A549 (cell line): Measurements from ENCODE around the gene ADARB2. TPM values are rescaled to one million over a fixed set of nuclear protein-coding genes. Genes with fewer than 3 reads are reported as not detected.

Experiments used
- ATAC-seq, 2 experiments: fragments of 200-7000 bp in 1 of 2; fragments of >200 bp in 1 of 2; cut with Nextera tagmentation in 1 of 2; cut with Tn5 transposase in 1 of 2; 3 replicates each; pipeline versions ENCODE4 v1.8.0 to v1.9.1; 2018 to 2020; ENCODE audit warnings: mild to moderate bottlenecking in 1 of 2, moderate library complexity in 1 of 2
- CTCF ChIA-PET: fragments of 300-600 bp; sonication (Branson Sonifier 250); formaldehyde crosslinking; extraction: SDS; loops from one replicate; lab custom pipeline; 2021; ENCODE audit warnings: antibody characterized with exemption, inconsistent platforms; lab: Yijun Ruan, JAX
- POLR2A ChIA-PET: fragments of 350-600 bp; formaldehyde crosslinking; extraction: SDS; loops from one replicate; lab custom pipeline; 2021; ENCODE audit warnings: antibody characterized with exemption, inconsistent platforms; lab: Yijun Ruan, JAX
- DNase-seq, 2 experiments: peaks; one replicate each; pipeline versions ENCODE4 v3.0.0 to v3.0.0-alpha.2; 2011 to 2016; ENCODE audit warnings: low read depth in 1 of 2, low spot score in 1 of 2
- FAIRE-seq: peaks from 2 replicates; lab custom pipeline; 2011; peaks lifted over from hg19 to GRCh38; lab: Jason Lieb, UNC
- H3K27ac ChIP-seq, 2 experiments: fragments of >200 bp; sonication (Bioruptor Twin); formaldehyde crosslinking; 3 replicates each; pipeline ENCODE4 v1.5.1; 2016 to 2017
- H3K4me1 ChIP-seq: fragments of >200 bp; sonication (Bioruptor Twin); formaldehyde crosslinking; 3 replicates; pipeline ENCODE4 v1.6.1; 2016
- H3K4me2 ChIP-seq: fragments of >200 bp; sonication (Bioruptor Twin); formaldehyde crosslinking; 3 replicates; pipeline ENCODE4 v1.6.1; 2016
- H3K4me3 ChIP-seq: fragments of >200 bp; sonication (Bioruptor Twin); formaldehyde crosslinking; 3 replicates; pipeline ENCODE4 v1.5.1; 2016
- H3K9me3 ChIP-seq: fragments of >200 bp; sonication (Bioruptor Twin); formaldehyde crosslinking; 3 replicates; pipeline ENCODE4 v1.6.1; 2016
- CBX2 ChIP-seq: fragments of 200-600 bp; sonication (generic); IDR thresholded peaks from 2 replicates; pipeline ENCODE4 v1.6.1; 2016; ENCODE audit warnings: low read depth, mild to moderate bottlenecking, borderline replicate concordance
- CBX8 ChIP-seq: fragments of 200-600 bp; sonication (generic); IDR thresholded peaks from 2 replicates; pipeline ENCODE4 v1.6.1; 2016
- CEBPB ChIP-seq, 2 experiments: fragments of >200 bp in 1 of 2; sonication (Bioruptor Twin) in 1 of 2; formaldehyde crosslinking in 1 of 2; IDR thresholded peaks; 2 replicates each; pipeline ENCODE4 v1.6.1; 2012 to 2016
- CHD2 ChIP-seq: fragments of 150-350 bp; IDR thresholded peaks from 2 replicates; pipeline ENCODE4 v1.6.1; 2014; ENCODE audit warnings: low read length; ENCODE audit not compliant: partially characterized antibody
- CHD4 ChIP-seq: fragments of 200-600 bp; sonication (generic); IDR thresholded peaks from 2 replicates; pipeline ENCODE4 v1.6.1; 2016; ENCODE audit warnings: antibody characterized with exemption, mild to moderate bottlenecking, borderline replicate concordance
- CTCF ChIP-seq: fragments of >200 bp; sonication (Bioruptor Twin); formaldehyde crosslinking; IDR thresholded peaks from 3 replicates; pipeline ENCODE4 v1.5.1; 2016
- E2F6 ChIP-seq: IDR thresholded peaks from 2 replicates; pipeline ENCODE4 v1.6.1; 2012; ENCODE audit warnings: low read depth, borderline replicate concordance
- EHF ChIP-seq: fragments of 250-450 bp; sonication (Bioruptor Pico); IDR thresholded peaks from 2 replicates; pipeline ENCODE4 v1.5.0; 2020; ENCODE audit warnings: mild to moderate bottlenecking
- FOXS1 ChIP-seq: fragments of 250-450 bp; sonication (Bioruptor Pico); IDR thresholded peaks from 2 replicates; pipeline ENCODE4 v1.5.0; 2020; ENCODE audit warnings: mild to moderate bottlenecking, moderate library complexity
- GATA3 ChIP-seq: IDR thresholded peaks from 2 replicates; pipeline ENCODE4 v1.6.1; 2012; ENCODE audit warnings: borderline replicate concordance
- HDAC2 ChIP-seq: fragments of 200-600 bp; sonication (generic); IDR thresholded peaks from 2 replicates; pipeline ENCODE4 v1.6.1; 2016
- HMGXB4 ChIP-seq: fragments of 250-450 bp; sonication (Bioruptor Pico); IDR thresholded peaks from 2 replicates; pipeline ENCODE4 v1.5.0; 2021; ENCODE audit warnings: mild to moderate bottlenecking, moderate library complexity, borderline replicate concordance
- HOXA7 ChIP-seq: fragments of 250-450 bp; sonication (Bioruptor Pico); IDR thresholded peaks from 2 replicates; pipeline ENCODE4 v1.5.0; 2020; ENCODE audit warnings: mild to moderate bottlenecking, moderate library complexity
- HOXB13 ChIP-seq: fragments of 250-450 bp; sonication (Bioruptor Pico); IDR thresholded peaks from 2 replicates; pipeline ENCODE4 v1.5.0; 2020; ENCODE audit warnings: low read depth, mild to moderate bottlenecking, moderate library complexity
- JUN ChIP-seq, 2 experiments: fragments of >200 bp; sonication (Bioruptor Twin); formaldehyde crosslinking; IDR thresholded peaks; 2 replicates in 1 of 2; 3 replicates in 1 of 2; pipeline ENCODE4 v1.6.1; 2016 to 2017
- KDM5A ChIP-seq: fragments of 200-600 bp; sonication (generic); IDR thresholded peaks from 2 replicates; pipeline ENCODE4 v1.6.1; 2016; ENCODE audit warnings: antibody characterized with exemption, mild to moderate bottlenecking
- MAFK ChIP-seq: fragments of 450-650 bp; IDR thresholded peaks from 2 replicates; pipeline ENCODE4 v1.6.1; 2014; ENCODE audit not compliant: partially characterized antibody
- MAZ ChIP-seq: fragments of 150-350 bp; IDR thresholded peaks from 2 replicates; pipeline ENCODE4 v1.6.1; 2014; ENCODE audit warnings: antibody characterized with exemption, low read depth, low read length, borderline replicate concordance
- MYC ChIP-seq: IDR thresholded peaks from 2 replicates; pipeline ENCODE4 v1.6.1; 2012; ENCODE audit warnings: mild to moderate bottlenecking, inconsistent platforms, low read length, improper control_type of control experiment, borderline replicate concordance
- NR3C1 ChIP-seq: fragments of >200 bp; sonication (Bioruptor Twin); formaldehyde crosslinking; IDR thresholded peaks from 3 replicates; pipeline ENCODE4 v1.6.1; 2017
- POLR2A ChIP-seq: IDR thresholded peaks from 2 replicates; pipeline ENCODE4 v1.6.1; 2012; ENCODE audit warnings: mild to moderate bottlenecking, low read length
- RAD21 ChIP-seq, 2 experiments: fragments of >200 bp in 1 of 2; sonication (Bioruptor Twin) in 1 of 2; formaldehyde crosslinking in 1 of 2; IDR thresholded peaks in 1 of 2; conservative IDR thresholded peaks in 1 of 2; 2 replicates in 1 of 2; 3 replicates in 1 of 2; pipeline ENCODE4 v1.6.1; 2012 to 2018; ENCODE audit warnings: inconsistent platforms in 1 of 2
- RARB ChIP-seq: fragments of 250-450 bp; sonication (Bioruptor Pico); IDR thresholded peaks from 2 replicates; pipeline ENCODE4 v1.8.0; 2021; ENCODE audit warnings: mild to moderate bottlenecking, moderate library complexity
- REST ChIP-seq: fragments of 200-600 bp; sonication (generic); IDR thresholded peaks from 2 replicates; pipeline ENCODE4 v1.6.1; 2016; ENCODE audit warnings: antibody characterized with exemption, mild to moderate bottlenecking, moderate library complexity
- RFX5 ChIP-seq: fragments of 450-650 bp; IDR thresholded peaks from 2 replicates; pipeline ENCODE4 v1.7.1; 2014; ENCODE audit warnings: antibody characterized with exemption, mild to moderate bottlenecking, moderate library complexity
- USF2 ChIP-seq: fragments of 450-650 bp; IDR thresholded peaks from 2 replicates; pipeline ENCODE4 v1.6.1; 2014; ENCODE audit warnings: antibody characterized with exemption
- ZC3H11A ChIP-seq: fragments of 450-650 bp; IDR thresholded peaks from 2 replicates; pipeline ENCODE4 v1.6.1; 2014; ENCODE audit warnings: antibody characterized with exemption, mild to moderate bottlenecking
- ZFP36 ChIP-seq: fragments of 450-650 bp; IDR thresholded peaks from 2 replicates; pipeline ENCODE4 v1.6.1; 2014; ENCODE audit warnings: borderline replicate concordance; ENCODE audit not compliant: partially characterized antibody
- WGBS: methylation state at CpG from one replicate; pipeline ENCODE4 v1.1.6; 2017; ENCODE audit errors: missing lambda C conversion rate; 5-methylcytosine and 5-hydroxymethylcytosine counted together
- polyA plus RNA-seq, 4 experiments: library from polyadenylated mRNA; depleted of rRNA in 3 of 4; stranded (reverse); fragments of >200 nt; fragmentation: RNase III in 1 of 4; extraction: RNeasy Plus Mini Kit Qiagen cat#74134 plus additional on column Dnase treatment in 1 of 4; gene quantifications; 2 replicates in 3 of 4; 3 replicates in 1 of 4; pipeline ENCODE4 v1.2.3, GENCODE V29; 2011 to 2017

Gene ADARB2
- polyA plus RNA-seq, 2 of the 4 experiments (the other 2 are of a cell fraction): not detected

- POLR2A ChIA-PET: no interaction called here
- ATAC-seq: no peak
- no peak for FAIRE-seq
- Histone ChIP-seq H3K4me3 (no peak overlapping the region), H3K9me3 (no peaks in the 10 kb centered on the region), H3K27ac (no peak overlapping the region), H3K4me2 (no peak overlapping the region), H3K4me1 (no peaks in the 10 kb centered on the region)
- no peak for TF ChIP-seq KDM5A
- no peak for TF ChIP-seq JUN (IDR thresholded peaks at IDR 0.05)
- TF ChIP-seq HMGXB4 (CRISPR knock-in tag): no peak
- no peak for TF ChIP-seq HOXA7 (CRISPR knock-in tag)
- TF ChIP-seq ZC3H11A: no peak
- no peak for TF ChIP-seq RAD21 (conservative IDR thresholded peaks at IDR 0.05 in 1 of 2, IDR thresholded peaks at IDR 0.05 in 1 of 2)
- no peak for TF ChIP-seq POLR2A
- TF ChIP-seq ZFP36: no peak
- no peak for TF ChIP-seq RFX5
- TF ChIP-seq CBX8: no peak
- no peak for TF ChIP-seq MYC
- no peak for TF ChIP-seq CBX2
- no peak for TF ChIP-seq CHD2
- CTCF ChIA-PET: interaction anchor here (1.0 kb wide), 1 partner anchor 15 kb away, joined by 3 read pairs; no protein-coding TSS in a partner anchor
- DNase-seq: no peak
- WGBS: 9% methylated on average over 12 of the region's 21 CpGs
Observed at GRCh38 chr10:1611936-1612550, 125.3 kb downstream of the ADARB2 start.

GRCh38 chr10:1610986-1611770 lies 126.1 kb downstream of the ADARB2 start:
- Histone ChIP-seq H3K4me2 (no peak overlapping the region), H3K4me1 (no peaks in the 10 kb centered on the region), H3K27ac (no peak overlapping the region), H3K9me3 (no peaks in the 10 kb centered on the region), H3K4me3 (no peak overlapping the region)
- FAIRE-seq: no peak
- CTCF ChIA-PET: no interaction called here
- ATAC-seq: no peak
- POLR2A ChIA-PET: no interaction called here
- 33% methylated on average over 22 of the region's 22 CpGs for WGBS
- DNase-seq: no peak
- TF ChIP-seq POLR2A (no peak), CHD4 (no peak), FOXS1 (CRISPR knock-in tag) (no peak), MAFK (no peak), REST (no peak), MYC (no peak), CEBPB (IDR thresholded peaks at IDR 0.05) (no peak), GATA3 (no peak), RARB (CRISPR knock-in tag) (no peak), USF2 (no peak), CTCF (no peak), EHF (CRISPR knock-in tag) (no peak), NR3C1 (no peak), MAZ (no peak), HDAC2 (no peak), HOXB13 (CRISPR knock-in tag) (no peak), E2F6 (no peak)
